ENCODE data around the gene LY6G5B.

LY6G5B gene

DNA sequence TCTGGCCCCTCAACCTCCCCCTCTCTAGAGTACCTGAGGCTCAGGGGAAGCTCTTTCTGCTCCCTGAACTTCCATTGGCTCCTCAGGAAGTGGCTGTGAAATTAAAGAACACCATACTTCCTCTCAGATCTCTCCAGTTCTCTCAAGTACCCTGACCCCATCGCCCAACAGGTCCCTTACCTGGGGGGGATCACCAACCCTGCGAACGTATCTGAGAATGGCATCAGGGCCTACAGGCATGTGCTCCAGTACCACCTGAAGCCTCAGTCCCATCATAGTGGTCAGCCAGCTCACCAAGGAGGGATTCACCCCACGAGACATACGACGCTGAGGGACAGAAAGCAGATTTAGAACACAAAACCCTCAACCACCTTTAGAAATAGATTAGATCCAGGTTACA is 29.2 kb upstream of the LY6G5B start:
- DNase-seq (ENCODE audit: extremely low read depth in 1 of 2, low read depth in 1 of 2) = no peak

GRCh38 chr6:31641370-31641769 is 28.4 kb upstream of the LY6G5B start:
- no peak for DNase-seq (ENCODE audit: extremely low read depth in 1 of 2, low read depth in 1 of 2)

GRCh38 chr6:31642798-31643570 is 26.8 kb upstream of the LY6G5B start:
- no peak for DNase-seq (ENCODE audit: extremely low read depth in 1 of 2, low read depth in 1 of 2)

- no peak for DNase-seq (ENCODE audit: extremely low read depth in 1 of 2, low read depth in 1 of 2)
Measured at GRCh38 chr6:31643818-31644454, 25.8 kb upstream of the LY6G5B start.

GRCh38 chr6:31645325-31645724 is 24.5 kb upstream of the LY6G5B start:
- no peak for DNase-seq (ENCODE audit: extremely low read depth in 1 of 2, low read depth in 1 of 2)

DNA sequence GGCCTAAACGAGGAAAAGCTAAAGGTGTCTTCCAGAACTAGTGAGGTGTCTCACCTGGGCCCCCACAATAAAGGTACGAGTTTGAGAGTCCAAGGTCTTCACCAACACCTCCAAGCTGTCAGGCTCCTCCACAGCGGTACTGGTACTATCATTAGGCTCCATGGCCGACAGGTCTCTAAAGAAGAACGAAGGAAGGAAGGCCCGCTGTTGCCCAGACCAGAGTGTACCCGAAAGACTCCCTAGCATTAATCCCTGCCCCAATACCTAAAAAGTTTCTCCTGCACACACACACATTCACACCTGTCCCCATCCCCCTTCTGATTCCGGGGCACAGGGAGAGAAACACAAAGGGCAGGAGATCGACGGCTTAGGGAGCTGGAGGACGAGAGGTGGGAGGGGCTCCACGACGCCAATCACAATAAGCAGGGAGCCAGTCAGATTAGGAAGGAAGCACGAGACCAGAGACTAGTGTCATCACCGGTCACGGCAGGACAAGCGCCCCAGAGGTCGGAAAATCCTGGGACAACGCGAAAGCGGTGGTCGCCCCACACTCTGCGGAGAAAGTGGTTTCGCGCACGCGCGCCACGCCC is 18.1 kb upstream of the LY6G5B start:
- DNase-seq (ENCODE audit: extremely low read depth in 1 of 2, low read depth in 1 of 2) = no peak

DNA sequence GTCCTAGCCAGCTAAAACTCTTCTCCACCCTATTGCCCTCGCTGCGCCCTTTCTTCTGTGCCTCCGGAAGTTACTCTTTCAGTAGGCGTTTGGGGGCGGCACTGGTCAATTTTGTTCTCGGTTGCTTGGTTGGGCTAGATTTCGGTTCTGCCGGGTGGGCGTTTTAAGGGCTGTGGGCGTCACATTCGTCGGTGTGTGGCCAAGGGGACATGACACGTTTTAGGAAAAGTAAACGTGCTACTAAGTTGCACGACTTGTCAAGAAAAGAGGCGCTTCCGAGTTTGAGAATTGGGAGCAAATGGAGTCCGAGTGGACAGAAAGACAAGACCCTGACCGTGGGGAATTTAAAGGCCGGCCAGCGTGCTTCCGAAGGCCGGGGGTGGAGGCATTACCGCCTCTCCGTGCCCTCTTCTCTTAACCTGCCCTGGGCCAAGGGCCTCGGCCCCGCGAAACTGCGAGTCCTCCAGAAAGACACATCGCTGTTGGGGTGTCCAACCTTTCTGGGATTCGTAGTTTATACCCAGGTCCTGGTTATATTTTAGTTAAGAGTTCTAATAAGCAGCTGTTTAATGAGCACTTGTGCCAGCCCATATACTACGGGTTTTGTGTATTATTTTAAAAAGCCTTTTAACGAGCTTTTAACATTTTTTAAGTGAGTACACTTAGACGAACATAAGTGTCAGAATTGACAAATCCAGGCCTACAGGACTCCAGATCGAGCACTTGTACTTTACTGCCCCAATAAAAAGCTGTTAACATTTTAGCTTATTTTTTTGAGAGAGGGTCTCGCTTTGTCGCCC is 16.7 kb upstream of the LY6G5B start:
- DNase-seq (ENCODE audit: extremely low read depth in 1 of 2, low read depth in 1 of 2) = peak; percentile 66 to 69

DNA sequence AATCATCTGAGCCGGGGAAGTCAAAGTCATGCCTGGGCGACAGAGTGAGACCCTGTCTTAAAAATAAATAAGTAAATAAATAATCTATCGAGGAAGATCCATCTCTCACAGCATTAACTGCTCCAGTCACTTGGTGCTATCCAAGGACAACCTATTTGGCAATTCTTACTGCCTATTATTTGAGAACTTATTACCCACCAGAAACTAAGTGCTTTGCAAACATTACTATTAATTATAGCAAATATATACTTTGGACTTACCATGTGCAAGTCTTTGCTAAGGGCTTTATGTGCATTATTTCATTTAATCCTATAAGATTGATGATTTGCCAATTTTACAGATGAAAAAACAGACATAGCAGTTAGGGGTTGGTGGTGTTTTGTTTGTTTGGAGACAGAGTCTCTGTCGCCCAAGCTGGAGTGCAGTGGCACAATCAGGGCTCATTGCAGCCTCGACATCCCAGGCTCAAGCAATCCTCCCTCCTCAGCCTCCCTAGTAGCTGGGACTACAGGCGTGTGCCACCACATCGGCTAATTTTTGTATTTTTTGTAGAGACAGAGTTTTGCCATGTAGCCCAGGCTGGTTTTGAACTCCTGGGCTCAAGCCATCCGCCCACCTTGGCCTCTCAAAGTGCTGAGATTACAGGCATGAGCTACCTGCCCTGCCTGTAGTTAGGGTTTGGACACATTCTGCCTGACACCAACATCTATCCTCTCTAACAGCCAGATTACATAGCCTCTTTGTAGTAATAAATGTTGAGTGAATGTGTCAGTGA is 15.0 kb upstream of the LY6G5B start:
- DNase-seq (ENCODE audit: extremely low read depth in 1 of 2, low read depth in 1 of 2) = no peak

DNA sequence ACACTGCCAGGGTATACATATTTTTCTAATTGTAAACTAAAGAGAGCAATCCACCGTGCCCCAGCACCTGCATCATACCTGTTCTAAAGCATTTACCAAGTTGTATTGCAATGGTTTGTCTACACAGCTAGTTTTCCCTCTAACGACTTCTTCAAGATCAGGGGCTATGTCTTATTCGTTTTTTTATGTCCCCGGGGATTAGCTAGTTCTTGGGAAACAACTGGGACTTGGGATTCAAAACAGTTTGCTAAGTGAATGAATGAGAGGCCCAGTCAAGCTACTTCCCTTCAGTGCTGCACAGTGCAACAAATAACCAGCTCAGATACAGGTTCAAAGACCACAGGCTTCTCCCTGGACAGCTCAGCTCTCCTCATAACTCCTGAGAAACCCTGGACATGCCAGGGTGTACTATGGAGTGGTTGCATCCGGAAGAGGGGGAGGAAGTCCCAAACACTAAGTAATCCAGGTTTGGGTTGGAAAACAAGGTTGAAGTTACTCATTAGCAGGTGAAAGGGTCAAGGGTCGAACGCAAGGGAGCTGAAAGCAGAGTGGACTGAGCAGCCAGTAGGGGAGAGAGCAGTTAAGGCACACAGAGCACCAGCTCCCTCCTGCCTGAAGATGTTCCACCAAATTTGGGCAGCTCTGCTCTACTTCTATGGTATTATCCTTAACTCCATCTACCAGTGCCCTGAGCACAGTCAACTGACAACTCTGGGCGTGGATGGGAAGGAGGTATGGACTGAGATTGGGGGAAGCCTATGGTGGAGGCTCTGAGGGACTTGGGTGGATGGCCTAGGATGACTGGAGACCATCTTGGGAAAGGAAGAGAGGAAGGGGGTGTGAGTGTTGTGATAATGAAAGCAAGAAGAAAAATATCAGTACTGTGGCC is 14.2 kb upstream of the LY6G5B start, which contains the start of gene APOM:
TSS of gene APOM (plus strand) at position 546 of the 889 bp plus-strand sequence. CDS start at position 619, 73 bp downstream.
- no peak for DNase-seq (ENCODE audit: extremely low read depth in 1 of 2, low read depth in 1 of 2)

DNA sequence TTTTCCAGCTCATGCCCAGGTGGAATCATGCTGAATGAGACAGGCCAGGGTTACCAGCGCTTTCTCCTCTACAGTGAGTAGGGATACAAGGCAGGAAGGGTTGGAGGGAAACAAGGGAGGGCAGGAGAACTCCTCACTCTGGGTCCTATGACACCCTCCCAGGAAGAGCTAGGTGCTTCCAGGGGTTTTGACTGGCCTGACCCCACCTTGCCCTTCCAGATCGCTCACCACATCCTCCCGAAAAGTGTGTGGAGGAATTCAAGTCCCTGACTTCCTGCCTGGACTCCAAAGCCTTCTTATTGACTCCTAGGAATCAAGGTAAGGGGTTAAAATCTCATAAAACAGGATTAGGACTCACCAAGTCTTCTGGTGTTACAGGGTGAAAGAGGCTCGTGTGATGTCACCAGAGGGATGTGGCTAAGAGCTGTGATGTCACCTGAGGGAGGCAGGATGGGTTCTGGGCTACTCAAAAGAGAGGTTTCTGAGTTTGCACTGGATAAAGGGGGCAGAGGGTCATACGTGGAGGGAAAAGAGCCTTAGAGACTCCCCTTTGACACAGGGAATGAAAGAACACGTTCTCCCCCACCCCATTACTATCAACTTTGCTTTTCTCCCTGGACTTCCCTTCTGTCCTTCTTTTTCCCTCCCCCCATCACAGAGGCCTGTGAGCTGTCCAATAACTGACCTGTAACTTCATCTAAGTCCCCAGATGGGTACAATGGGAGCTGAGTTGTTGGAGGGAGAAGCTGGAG is 12.2 kb upstream of the LY6G5B start:
- DNase-seq (ENCODE audit: extremely low read depth in 1 of 2, low read depth in 1 of 2) = no peak

DNA sequence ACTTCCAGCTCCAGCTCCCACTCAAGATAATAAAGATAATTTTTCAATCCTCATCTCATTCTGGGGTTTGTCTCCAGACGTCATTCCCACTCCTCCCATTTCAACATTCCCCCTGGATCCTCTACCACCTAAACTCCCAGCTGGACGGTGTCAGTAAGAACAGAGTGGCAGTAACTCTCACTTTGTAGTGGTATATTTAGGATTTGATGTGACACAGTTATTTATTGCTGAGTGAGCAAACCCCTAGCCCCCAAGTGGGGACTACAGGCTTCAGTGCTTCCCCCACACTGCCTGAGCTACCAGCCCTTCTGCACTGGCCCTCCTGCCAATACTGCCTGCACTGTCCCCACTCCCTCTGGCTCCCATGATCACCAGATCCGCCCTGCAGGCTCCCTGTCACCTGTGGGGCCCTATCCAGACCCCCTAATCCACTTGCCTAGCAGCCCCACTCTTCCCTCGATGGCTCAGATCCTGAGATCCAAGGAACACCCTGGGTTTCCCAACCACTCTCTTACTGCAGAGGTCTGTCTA is 11.6 kb upstream of the LY6G5B start:
- DNase-seq (ENCODE audit: extremely low read depth in 1 of 2, low read depth in 1 of 2) = no peak

- DNase-seq (ENCODE audit: extremely low read depth in 1 of 2, low read depth in 1 of 2) = no peak
Measured at GRCh38 chr6:31658983-31659648, 10.7 kb upstream of the LY6G5B start.

DNA sequence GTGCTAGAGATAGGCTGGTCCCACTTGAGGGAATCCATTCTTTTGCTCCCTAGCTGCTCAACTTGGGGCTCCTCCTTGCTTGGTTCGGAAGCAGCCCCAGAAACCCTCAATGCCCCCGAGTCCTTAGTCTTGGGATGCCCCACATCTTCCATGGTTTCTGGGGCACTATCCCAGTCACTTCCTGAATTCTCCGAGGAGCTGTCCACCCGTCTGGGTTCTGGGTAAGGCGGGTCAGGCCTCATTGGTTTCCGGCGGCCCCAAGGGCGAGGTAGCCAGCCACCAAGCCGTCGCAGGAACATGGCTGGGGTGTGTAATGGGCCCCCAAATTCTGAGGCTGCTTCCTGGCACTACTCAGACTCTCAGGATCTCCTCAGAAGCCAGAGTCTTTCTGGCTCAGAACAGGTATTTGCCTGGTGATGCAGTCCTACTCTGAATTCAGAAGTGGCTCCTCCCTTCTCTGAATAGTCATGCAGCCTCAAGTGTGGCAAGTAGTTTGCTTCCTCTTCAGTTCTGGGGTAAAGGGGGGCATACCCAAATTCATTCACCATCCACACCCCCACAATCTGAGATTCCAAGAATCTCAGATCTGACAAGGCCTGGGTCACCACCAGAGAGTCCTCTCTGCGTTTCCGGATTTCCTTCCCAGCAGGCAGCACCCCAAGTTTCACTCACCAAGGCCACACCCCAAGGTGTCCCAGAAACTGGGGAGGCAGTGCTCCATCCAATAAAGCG is 10.0 kb upstream of the LY6G5B start:
- no peak for DNase-seq (ENCODE audit: extremely low read depth in 1 of 2, low read depth in 1 of 2)

DNA sequence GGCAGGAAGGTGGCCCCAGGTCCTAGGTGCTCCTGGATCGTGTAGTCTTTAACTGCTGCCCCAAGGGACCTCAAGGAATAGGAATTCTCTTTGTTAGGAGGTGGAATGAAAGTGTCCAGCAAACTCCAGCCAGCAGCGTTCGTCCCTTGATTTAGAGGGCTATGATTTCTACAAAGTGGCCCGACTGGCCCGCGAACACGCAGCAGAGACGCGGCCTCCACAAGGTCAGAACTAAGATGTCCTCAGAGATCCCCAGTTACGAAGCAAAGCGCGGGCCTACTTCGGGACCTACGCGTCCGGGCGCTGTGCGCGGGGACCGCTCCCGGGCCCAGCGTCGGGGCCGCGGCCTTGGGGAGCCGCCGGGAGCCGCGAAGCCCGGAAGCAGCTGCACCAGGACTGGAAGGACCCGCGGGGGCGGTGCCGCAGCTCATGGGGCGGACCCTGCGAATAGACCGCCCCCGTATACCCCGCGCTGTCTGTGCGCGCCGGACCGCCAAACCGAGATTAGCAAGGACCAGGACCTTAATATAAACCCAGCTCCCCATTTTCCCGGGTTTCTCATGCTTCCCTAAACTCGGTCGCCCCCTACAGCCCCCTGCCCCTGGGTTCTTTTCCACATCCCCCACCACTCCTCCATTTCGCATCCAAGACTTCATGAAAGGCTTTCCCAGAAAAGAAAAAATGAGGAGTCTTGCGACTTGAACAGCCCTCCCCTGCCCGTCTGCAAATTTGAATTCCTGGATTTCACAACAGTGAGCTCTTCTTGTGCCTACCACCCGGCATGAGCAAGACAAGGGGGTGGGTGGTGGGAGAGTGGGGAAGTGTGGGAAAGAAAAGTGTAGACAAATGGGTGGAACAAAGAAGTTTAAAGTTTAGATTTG is 9.2 kb upstream of the LY6G5B start, which contains the start of gene C6orf47:
TSS of gene C6orf47 (minus strand) at position 398 of the 881 bp plus-strand sequence. CDS start 831 bp downstream, outside the sequence.
- DNase-seq (ENCODE audit: extremely low read depth in 1 of 2, low read depth in 1 of 2) = peak; percentile 37 to 70

DNA sequence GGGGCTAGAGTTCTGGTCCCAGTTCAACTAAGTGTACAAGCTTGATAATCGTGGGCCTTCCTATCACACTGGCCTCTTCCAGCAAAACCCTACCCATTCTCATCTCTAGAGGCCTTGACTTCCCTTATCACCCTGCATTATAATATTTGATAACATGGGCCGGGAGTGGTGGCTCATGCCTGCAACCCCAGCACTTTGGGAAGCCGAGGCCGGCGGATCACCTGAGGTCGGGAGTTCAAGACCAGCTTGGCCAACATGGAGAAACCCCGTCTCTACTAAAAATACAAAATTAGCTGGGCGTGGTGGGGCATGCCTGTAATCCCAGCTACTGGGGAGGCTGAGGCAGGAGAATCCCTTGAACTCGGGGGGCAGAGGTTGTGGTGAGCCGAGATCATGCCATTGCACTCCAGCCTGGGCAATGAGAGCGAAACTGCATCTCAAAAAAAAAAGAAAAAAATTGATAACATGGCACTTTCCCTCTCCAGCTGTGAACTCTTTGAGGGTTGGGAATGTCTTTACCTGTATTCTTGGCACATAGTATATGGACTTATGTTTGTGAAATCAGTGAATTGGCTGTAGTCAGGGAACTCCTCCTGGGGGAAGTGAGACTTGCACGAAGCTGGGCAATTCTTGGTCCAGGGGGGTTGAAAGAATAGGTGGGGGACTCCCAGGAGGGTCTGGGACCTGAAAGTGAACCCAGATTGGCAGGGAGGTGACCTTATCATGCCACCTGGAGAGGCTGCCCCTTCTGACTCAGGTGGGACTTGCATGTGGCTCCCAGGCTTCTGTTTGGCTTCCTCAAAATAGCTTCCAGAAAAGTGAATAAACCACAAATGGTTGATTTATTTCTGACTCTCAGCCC is 8.3 kb upstream of the LY6G5B start:
- no peak for DNase-seq (ENCODE audit: extremely low read depth in 1 of 2, low read depth in 1 of 2)
